ENCODE measurements around the gene OSTC.

Gene OSTC

GRCh38 chr4:108651014-108651791, 804 bp downstream of the OSTC start:
- Histone ChIP-seq H3K79me2 (ENCODE audit: insufficient read depth, low read length) (peaks cover 45% of the 10 kb centered on the region), H2AFZ (ENCODE audit: low read length) (peak overlapping the region; percentile 98)

GRCh38 chr4:108662629-108663028, 12.2 kb downstream of the OSTC start:
- H3K9me2 ChIP-seq (replicated peaks; ENCODE audit: low read depth, low read length): no peaks in the 10 kb centered on the region
- no peaks in the 10 kb centered on the region for H3K27me3 ChIP-seq (ENCODE audit: insufficient read depth, low read length, poor library complexity, severe bottlenecking)
- TF ChIP-seq EZH2phosphoT487 (IDR thresholded peaks at IDR 0.05; ENCODE audit: borderline replicate concordance) (no peak), CTCF (conservative IDR thresholded peaks at IDR 0.05; ENCODE audit: low read length) (no peak)
- H3K4me2 ChIP-seq (ENCODE audit: low read depth, low read length, poor library complexity, severe bottlenecking): no peak overlapping the region
- no peaks in the 10 kb centered on the region for H3F3A ChIP-seq (ENCODE audit: low read depth)
- no peaks in the 10 kb centered on the region for H3K4me1 ChIP-seq (ENCODE audit: insufficient read depth, low read length, poor library complexity, severe bottlenecking)
- no peak overlapping the region for H3K9ac ChIP-seq (ENCODE audit: low read depth, low read length, poor library complexity, severe bottlenecking)
- H4K20me1 ChIP-seq (ENCODE audit: insufficient read depth, low read length, poor library complexity, severe bottlenecking): no peaks in the 10 kb centered on the region
- H3K79me2 ChIP-seq (ENCODE audit: insufficient read depth, low read length): no peaks in the 10 kb centered on the region
- H2AFZ ChIP-seq (ENCODE audit: low read length): no peak overlapping the region
- H3K9me3 ChIP-seq (ENCODE audit: insufficient read depth, low read depth, low read length): no peaks in the 10 kb centered on the region
- peaks cover 46% of the 10 kb centered on the region; the same call in 1 of the 2 replicates for H3K36me3 ChIP-seq (ENCODE audit: insufficient read depth, low read length)
- no peak overlapping the region for H3K4me3 ChIP-seq (ENCODE audit: low read length, poor library complexity, severe bottlenecking)

More at GRCh38 chr4:108651014-108651791, 804 bp downstream of the OSTC start:
- H3K36me3 ChIP-seq (ENCODE audit: insufficient read depth, low read length): 0 out of 2 replicates have a peak, but pooled peaks cover 3% of the 10 kb centered on the region
- H3K9me3 ChIP-seq (ENCODE audit: insufficient read depth, low read depth, low read length): no peaks in the 10 kb centered on the region
- H3K27me3 ChIP-seq (ENCODE audit: insufficient read depth, low read length, poor library complexity, severe bottlenecking): no peaks in the 10 kb centered on the region
- peak overlapping the region; percentile 87 for H3K4me2 ChIP-seq (ENCODE audit: low read depth, low read length, poor library complexity, severe bottlenecking)
- H3K9ac ChIP-seq (ENCODE audit: low read depth, low read length, poor library complexity, severe bottlenecking): peak overlapping the region; percentile 91
- H3F3A ChIP-seq (ENCODE audit: low read depth): 0 out of 2 replicates have a peak, but pooled peaks cover 4% of the 10 kb centered on the region
- peaks cover 27% of the 10 kb centered on the region for H3K4me1 ChIP-seq (ENCODE audit: insufficient read depth, low read length, poor library complexity, severe bottlenecking)
- peaks cover 22% of the 10 kb centered on the region for H4K20me1 ChIP-seq (ENCODE audit: insufficient read depth, low read length, poor library complexity, severe bottlenecking)
- no peak for TF ChIP-seq EZH2phosphoT487 (IDR thresholded peaks at IDR 0.05; ENCODE audit: borderline replicate concordance)
- H3K9me2 ChIP-seq (replicated peaks; ENCODE audit: low read depth, low read length): no peaks in the 10 kb centered on the region
- H3K4me3 ChIP-seq (ENCODE audit: low read length, poor library complexity, severe bottlenecking): peak overlapping the region; percentile 88

- Histone ChIP-seq H3K27me3 (ENCODE audit: insufficient read depth, low read length, poor library complexity, severe bottlenecking) (no peaks in the 10 kb centered on the region), H3K4me3 (ENCODE audit: low read length, poor library complexity, severe bottlenecking) (no peak overlapping the region), H4K20me1 (ENCODE audit: insufficient read depth, low read length, poor library complexity, severe bottlenecking) (no peaks in the 10 kb centered on the region), H3K36me3 (ENCODE audit: insufficient read depth, low read length) (no peaks in the 10 kb centered on the region), H3K4me1 (ENCODE audit: insufficient read depth, low read length, poor library complexity, severe bottlenecking) (no peaks in the 10 kb centered on the region), H3K79me2 (ENCODE audit: insufficient read depth, low read length) (no peaks in the 10 kb centered on the region), H3F3A (ENCODE audit: low read depth) (no peaks in the 10 kb centered on the region), H3K9ac (ENCODE audit: low read depth, low read length, poor library complexity, severe bottlenecking) (no peak overlapping the region), H3K9me3 (ENCODE audit: insufficient read depth, low read depth, low read length) (no peaks in the 10 kb centered on the region), H3K9me2 (replicated peaks; ENCODE audit: low read depth, low read length) (no peaks in the 10 kb centered on the region), H3K4me2 (ENCODE audit: low read depth, low read length, poor library complexity, severe bottlenecking) (no peak overlapping the region), H2AFZ (ENCODE audit: low read length) (no peak overlapping the region)
- TF ChIP-seq EZH2phosphoT487 (IDR thresholded peaks at IDR 0.05; ENCODE audit: borderline replicate concordance): no peak
- TF ChIP-seq CTCF (conservative IDR thresholded peaks at IDR 0.05; ENCODE audit: low read length): no peak
These were observed 24.1 kb downstream of the OSTC start for GRCh38 chr4:108674356-108674977.

Data from Loucy (cell line).